Nephron (organoid): Measurements from ENCODE around the gene FEM1A.
"Not testable (repeated sequence)": the region's sequence is repeated elsewhere in the genome, so short reads cannot be mapped to it uniquely, and the experiment has no call there.

Experiments used
- H3K27ac Mint-ChIP-seq, 3 experiments: 2 replicates each; pipeline ENCODE4 v1.8.0; 2020; ENCODE audit warnings: mixed read lengths in 3 of 3, mild to moderate bottlenecking in 2 of 3, moderate library complexity in 1 of 3
- H3K27me3 Mint-ChIP-seq: 2 replicates; pipeline ENCODE4 v1.8.0; 2021; ENCODE audit warnings: low read depth, mild to moderate bottlenecking, moderate library complexity, mixed read lengths
- H3K36me3 Mint-ChIP-seq: 2 replicates; pipeline ENCODE4 v1.8.0; 2020; ENCODE audit warnings: low read depth, mixed read lengths
- H3K4me1 Mint-ChIP-seq: 2 replicates; pipeline ENCODE4 v1.8.0; 2020; ENCODE audit warnings: mixed read lengths
- H3K4me3 Mint-ChIP-seq, 3 experiments: 2 replicates each; pipeline ENCODE4 v1.8.0; 2020; ENCODE audit warnings: mild to moderate bottlenecking in 3 of 3, mixed read lengths in 3 of 3, moderate library complexity in 2 of 3
- H3K9me3 Mint-ChIP-seq: 2 replicates; pipeline ENCODE4 v1.8.0; 2020; ENCODE audit warnings: mixed read lengths
- CTCF ChIP-seq, 3 experiments: fragments of 200-600 bp; sonication (generic); IDR thresholded peaks; one replicate each; pipeline ENCODE4 v1.5.0; 2021; ENCODE audit warnings: antibody characterized with exemption in 3 of 3; ENCODE audit not compliant: unreplicated experiment in 3 of 3

Gene FEM1A

GRCh38 chr19:4776436-4777211, 14.9 kb upstream of the FEM1A start:
- no peak overlapping the region for H3K4me3 Mint-ChIP-seq
- H3K27me3 Mint-ChIP-seq = peaks cover 51% of the 10 kb centered on the region
- H3K36me3 Mint-ChIP-seq = no peaks in the 10 kb centered on the region
- TF ChIP-seq CTCF (IDR thresholded peaks at IDR 0.05; ENCODE audit: unreplicated experiment in 3 of 3) = no peak
- no peak overlapping the region for H3K27ac Mint-ChIP-seq
- peaks cover 2% of the 10 kb centered on the region for H3K9me3 Mint-ChIP-seq
- no peaks in the 10 kb centered on the region for H3K4me1 Mint-ChIP-seq

GRCh38 chr19:4778124-4778523, 13.4 kb upstream of the FEM1A start:
- not testable (repeated sequence) for H3K4me1 Mint-ChIP-seq, H3K4me3 Mint-ChIP-seq, H3K9me3 Mint-ChIP-seq, H3K27ac Mint-ChIP-seq, H3K36me3 Mint-ChIP-seq
- peaks cover 51% of the 10 kb centered on the region for H3K27me3 Mint-ChIP-seq

GRCh38 chr19:4780860-4781259, 10.7 kb upstream of the FEM1A start:
- H3K27ac Mint-ChIP-seq = no peak overlapping the region
- H3K4me1 Mint-ChIP-seq = no peaks in the 10 kb centered on the region
- no peak for TF ChIP-seq CTCF (IDR thresholded peaks at IDR 0.05; ENCODE audit: unreplicated experiment in 3 of 3)
- no peak overlapping the region for H3K4me3 Mint-ChIP-seq
- H3K27me3 Mint-ChIP-seq = peaks cover 30% of the 10 kb centered on the region
- no peaks in the 10 kb centered on the region for H3K36me3 Mint-ChIP-seq
- peaks cover 3% of the 10 kb centered on the region for H3K9me3 Mint-ChIP-seq

- H3K4me3 Mint-ChIP-seq = no peak overlapping the region
- peaks cover 3% of the 10 kb centered on the region for H3K9me3 Mint-ChIP-seq
- TF ChIP-seq CTCF (IDR thresholded peaks at IDR 0.05; ENCODE audit: unreplicated experiment in 3 of 3) = no peak
- no peaks in the 10 kb centered on the region for H3K36me3 Mint-ChIP-seq
- H3K4me1 Mint-ChIP-seq = no peaks in the 10 kb centered on the region
- peaks cover 24% of the 10 kb centered on the region for H3K27me3 Mint-ChIP-seq
- H3K27ac Mint-ChIP-seq = no peak overlapping the region
Observed at GRCh38 chr19:4781801-4782200, 9.7 kb upstream of the FEM1A start.

GRCh38 chr19:4786412-4787016, 5.0 kb upstream of the FEM1A start:
- H3K9me3 Mint-ChIP-seq, H3K4me1 Mint-ChIP-seq, H3K4me3 Mint-ChIP-seq, H3K27ac Mint-ChIP-seq, H3K36me3 Mint-ChIP-seq: not testable (repeated sequence)
- peaks cover 18% of the 10 kb centered on the region for H3K27me3 Mint-ChIP-seq

GRCh38 chr19:4792019-4792865, 708 bp downstream of the FEM1A start:
- H3K9me3 Mint-ChIP-seq, H3K27me3 Mint-ChIP-seq, H3K4me1 Mint-ChIP-seq: not testable (repeated sequence)
- Mint-ChIP-seq H3K27ac (peak overlapping the region in 1 of 3 experiments; percentile 46), H3K36me3 (peaks cover 22% of the 10 kb centered on the region), H3K4me3 (peak overlapping the region; percentile 78 to 84 (median 82))

- H3K4me1 Mint-ChIP-seq, H3K27me3 Mint-ChIP-seq, H3K27ac Mint-ChIP-seq, H3K9me3 Mint-ChIP-seq: not testable (repeated sequence)
- peaks cover 22% of the 10 kb centered on the region for H3K36me3 Mint-ChIP-seq
- H3K4me3 Mint-ChIP-seq = peak overlapping the region; percentile 78 to 82 (median 82)
Observed at GRCh38 chr19:4792866-4793195, 1.3 kb downstream of the FEM1A start.

GRCh38 chr19:4793278-4793677, 1.7 kb downstream of the FEM1A start:
- H3K27ac Mint-ChIP-seq, H3K27me3 Mint-ChIP-seq, H3K9me3 Mint-ChIP-seq, H3K4me1 Mint-ChIP-seq: not testable (repeated sequence)
- peak overlapping the region; percentile 78 to 82 (median 82) for H3K4me3 Mint-ChIP-seq
- peaks cover 25% of the 10 kb centered on the region for H3K36me3 Mint-ChIP-seq
